Measurements from ENCODE around the gene PLA2G2C.

PLA2G2C gene

DNA sequence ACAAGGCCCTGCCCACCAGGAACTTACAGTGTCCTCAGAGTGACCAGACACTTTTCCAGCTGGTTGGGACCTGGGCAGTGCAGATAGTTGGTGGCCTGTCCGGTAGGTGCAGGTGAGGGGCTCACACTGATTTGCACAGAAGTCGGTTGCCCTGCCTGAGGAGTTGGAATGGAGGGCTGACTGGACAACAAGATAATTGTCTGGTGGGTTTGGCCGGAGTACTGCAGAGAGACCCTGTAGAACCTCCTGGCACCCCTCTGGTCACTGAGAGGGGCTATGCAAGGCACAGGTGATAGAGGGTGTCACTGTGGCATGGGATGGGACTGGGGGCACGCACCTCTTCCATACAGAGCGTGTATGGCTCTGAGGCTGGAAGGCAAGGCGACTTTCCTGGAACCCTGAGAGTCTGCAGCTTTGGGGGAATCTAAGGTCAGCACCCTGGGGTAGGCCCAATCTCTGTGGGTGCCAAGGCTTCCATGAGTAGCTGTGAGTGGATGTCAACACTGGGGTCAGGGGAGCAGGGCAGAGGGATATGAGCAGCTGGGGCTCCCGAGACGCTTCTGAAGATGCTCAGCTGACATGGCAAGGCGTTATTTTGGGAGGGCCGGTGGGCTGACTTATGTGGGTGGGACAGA is 59.4 kb downstream of the PLA2G2C start:
- no peak for DNase-seq

DNA sequence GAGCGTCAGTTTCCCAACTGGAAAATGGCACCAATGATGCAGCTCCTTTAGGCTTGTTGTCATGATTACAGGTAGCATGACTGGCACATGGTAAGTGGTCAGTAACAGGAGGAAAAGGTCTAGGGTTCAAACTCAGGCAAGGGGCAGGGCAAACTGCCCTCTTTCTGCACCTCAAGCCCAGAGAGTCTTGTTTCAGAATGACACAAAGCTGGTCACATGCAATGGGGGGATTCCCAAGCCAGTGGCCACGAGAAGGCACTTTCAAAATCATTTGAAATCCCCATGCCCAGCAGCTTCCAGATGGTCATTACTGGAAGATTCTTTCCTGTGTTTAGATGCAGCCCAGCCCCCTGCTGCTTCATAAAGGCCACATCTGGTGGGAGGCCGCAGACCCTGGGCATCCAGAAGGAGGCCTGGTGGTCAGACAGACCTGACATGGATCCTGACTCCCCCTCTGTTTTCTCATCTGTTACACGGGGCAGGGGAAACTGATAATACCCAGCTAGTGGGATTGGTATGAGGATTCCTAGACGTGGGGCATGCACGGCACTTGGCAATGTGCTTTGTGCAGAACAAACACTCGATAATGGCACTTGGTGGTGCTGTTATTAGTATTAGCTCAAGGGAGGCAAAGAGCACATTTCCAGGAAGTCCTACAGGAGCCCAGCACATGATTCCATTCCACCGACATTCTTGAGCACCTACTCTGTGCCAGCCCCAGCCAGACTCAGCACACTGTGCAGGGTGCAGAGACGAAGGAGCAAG is 60.1 kb downstream of the PLA2G2C start:
- no peak for DNase-seq

DNA sequence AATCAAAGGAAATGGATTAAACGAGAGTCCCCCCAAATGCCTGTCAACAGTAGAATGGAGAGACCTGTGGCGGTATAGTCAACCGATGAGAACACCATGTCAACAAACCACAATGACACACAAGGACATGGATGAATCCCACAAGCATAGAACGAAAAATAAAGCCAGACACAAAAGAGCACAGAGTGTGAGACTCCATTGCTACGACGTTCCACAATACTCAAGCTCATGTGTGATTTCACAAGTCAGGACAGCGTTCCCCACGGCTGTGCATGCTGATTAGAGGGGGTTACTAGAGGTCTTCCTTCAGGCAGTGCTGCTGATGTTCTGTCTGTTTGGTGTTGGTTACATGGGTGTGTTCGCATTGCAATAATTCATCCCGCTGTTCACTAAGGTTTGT is 61.2 kb downstream of the PLA2G2C start:
- DNase-seq: no peak

DNA sequence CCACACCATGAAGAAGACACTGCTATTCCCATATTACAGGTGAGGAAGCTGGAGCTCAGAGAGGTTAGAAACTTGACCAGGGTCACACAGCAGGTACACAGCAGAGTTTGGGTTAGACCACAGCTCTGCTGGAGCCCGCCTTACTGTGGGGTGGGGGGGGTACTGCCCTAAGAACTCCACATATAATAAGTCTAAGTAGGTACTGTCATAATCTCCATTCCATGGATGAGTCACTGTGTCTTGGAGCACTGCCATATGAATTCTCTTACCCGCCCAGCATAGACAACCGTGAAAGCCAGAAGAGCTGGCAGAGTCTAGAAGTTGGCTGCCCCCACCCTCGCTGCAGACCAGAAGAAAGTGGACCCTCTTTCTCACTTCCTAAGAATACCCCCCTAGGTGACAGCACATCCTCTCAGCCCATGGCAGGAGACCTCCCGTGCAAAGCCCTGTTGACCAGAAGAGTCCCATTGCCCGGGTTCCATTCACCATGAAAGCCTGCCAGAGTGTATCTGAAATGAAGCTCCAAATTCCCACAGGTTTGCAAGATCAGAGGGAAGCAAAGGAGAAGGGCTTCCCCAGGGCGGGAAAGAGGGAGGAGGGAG is 61.8 kb downstream of the PLA2G2C start:
- DNase-seq: no peak

DNA sequence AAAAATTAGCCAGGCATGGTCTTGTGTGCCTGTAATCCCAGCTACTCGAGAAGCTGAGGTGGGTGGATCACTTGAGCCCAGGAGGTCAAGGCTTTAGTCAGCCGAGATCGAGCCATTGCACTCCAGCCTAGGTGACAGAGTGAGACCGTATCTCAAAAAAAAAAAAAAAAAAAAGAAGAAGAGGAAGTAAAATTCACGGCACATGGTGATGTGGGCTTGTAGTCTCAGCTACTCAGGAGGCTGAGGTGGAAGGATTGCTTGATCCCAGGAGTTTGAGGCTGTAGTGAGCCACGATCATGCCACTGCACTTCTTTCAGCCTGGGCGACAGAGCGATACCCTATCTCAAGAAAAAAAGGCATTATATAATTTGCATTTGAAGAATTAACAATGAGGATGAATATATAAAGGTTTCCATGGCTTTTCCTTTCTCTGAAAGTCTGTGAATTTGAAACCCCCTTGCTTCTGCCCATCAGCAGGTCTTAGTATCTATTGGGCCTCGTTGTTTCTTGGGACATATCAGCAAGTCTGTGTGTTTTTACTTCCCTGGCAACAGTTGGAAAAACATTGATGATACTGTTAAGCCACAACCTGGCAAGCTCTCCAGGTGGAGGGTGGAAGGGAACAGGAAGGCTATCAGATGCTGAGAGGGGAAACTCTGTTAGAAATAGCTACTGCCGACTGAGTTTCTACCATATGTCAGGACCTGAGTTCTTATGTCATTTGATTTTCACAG is 62.4 kb downstream of the PLA2G2C start:
- DNase-seq: no peak

DNA sequence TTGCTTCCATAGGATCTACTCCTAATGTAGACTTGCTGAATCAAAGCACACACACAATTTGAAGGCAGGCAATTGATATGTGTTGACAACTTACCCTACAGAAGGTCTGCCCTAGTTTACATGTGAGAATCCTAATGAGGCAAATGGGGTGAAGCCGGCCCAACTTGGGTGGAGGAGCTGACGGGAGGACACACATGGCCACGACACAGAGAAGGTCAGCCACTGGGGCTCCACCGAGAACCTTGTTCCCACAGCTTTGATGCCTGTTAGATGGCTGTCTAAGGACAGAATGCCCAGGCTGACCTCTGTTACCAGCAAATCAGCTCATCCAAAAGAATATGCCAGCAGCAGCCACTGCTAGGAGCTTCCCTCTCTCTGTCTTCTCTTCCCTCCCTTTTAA is 65.5 kb downstream of the PLA2G2C start:
- no peak for DNase-seq

DNA sequence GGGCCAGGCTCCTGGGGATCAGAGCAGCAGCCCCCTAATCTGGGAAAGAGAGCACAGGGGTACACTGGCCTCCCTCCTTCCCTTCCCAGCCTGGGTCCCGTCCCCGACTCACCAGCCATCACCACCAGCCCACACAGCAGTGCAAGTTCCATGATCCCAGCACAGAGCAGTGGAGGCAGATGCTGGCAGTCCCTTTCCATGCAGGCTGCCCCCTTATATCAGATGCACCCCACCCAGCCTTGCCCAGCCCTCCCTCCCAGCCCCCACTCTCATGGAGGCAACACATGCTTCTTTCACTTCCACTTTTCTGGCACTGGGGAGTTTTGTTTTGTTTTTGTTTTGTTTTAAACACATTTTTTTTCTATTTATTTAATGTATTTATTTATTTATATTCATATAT is 67.0 kb downstream of the PLA2G2C start, which contains the start of gene PLA2G2D:
TSS of gene PLA2G2D (minus strand) at position 190 of the 400 bp plus-strand sequence. CDS start at position 152, 38 bp downstream.
- no peak for DNase-seq

DNA sequence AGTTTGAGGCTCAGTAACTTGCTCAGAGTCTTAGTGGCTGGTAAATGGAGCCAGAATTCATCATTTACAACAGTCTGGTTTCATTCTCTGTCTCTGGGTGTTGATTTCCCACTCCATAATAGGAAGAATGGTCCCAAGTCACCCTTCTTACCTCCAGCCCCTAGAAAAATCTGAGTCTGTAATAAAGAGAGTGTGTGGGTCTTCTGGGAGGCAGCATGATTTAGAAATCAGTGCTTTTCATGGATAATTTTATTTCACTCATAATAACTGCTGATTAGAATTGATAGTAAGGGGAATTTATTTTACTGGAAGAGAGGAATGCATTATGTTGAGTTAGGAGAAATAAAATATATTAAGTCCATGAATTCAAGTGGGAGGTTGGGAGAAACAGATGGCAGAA is 69.1 kb downstream of the PLA2G2C start:
- no peak for DNase-seq

DNA sequence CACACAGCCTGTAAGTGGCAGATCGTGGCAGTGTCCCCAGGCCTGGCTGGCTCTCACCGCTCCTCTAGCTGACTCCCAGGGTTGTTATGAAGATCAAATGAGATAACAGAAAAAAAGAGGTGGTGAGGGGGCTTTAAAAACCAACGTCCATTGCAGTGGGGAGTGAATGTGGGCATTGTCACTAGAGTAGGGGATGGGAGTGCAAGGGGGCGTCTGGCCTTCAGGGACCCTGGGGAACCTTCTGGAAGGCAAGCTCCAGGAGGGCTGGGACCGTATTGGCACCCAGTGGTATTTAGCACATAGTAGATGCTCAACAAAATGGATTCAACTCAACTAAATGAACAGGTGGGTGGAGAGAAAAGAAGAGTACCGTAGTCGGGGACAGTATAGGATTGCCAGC is 70.4 kb downstream of the PLA2G2C start:
- DNase-seq: no peak

DNA sequence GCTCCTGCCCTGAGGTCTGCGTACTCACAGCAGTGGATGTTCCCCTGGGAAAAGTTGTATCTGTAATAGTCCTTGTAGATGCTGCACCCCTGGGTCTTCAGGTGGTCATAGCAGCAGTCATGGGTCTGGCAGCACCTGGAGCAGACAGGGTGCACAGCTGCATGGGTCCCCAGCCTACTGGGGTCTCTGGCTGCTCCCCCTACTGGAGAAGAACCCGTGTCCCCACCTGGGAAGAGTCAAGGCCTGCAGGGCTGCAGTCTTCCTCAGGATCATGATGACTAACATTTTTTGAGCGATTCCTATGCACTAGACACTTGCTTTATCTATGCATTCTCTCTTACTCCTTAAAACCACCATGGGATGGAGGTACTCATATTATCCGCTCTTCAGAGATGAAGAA is 70.8 kb downstream of the PLA2G2C start:
- DNase-seq: no peak

DNA sequence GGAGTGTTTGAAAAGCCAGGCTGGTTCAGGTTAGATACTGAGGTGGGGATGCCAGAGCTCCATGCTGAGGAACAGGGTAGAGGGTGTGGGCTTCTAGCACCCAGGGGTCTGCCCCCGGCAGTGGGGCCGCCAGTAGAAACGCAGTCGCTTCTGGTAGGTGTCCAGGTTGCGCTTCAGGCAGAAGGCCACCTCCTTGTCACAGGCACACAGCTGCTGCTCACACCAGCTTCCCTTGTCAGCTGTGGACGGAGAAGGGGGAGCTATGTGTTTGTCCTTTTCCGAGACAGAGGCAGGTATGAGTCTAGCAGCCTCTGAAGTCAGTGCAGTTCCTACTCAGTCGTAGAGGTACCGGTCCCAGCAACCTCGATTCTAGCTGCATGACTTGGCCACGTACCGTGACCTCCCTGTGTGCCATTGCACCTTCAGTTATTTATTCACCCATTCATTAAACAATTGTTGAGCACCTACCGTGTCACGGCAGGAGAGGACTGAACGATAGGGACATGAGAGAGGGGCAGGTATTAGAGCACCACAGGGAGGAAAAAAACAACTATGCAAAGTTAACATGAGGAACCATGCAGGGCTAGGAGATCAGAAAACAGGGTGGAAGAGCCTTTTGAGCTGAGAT is 72.2 kb downstream of the PLA2G2C start:
- no peak for DNase-seq

All from stimulated activated CD4-positive, alpha-beta T cell treated with anti-CD3 and anti-CD28 coated beads, Interleukin-4, amount 100 ng/mL, for 24 hours (primary cell).